NCI-H2196 (cell line): ENCODE data around the gene ADARB2.
"Not testable (repeated sequence)": the region's sequence is repeated elsewhere in the genome, so short reads cannot be mapped to it uniquely, and the experiment has no call there.

ENCODE experiments used
- DNase-seq: peaks from one replicate; lab custom pipeline; 2025; ENCODE audit not compliant: unreplicated experiment; lab: John Stamatoyannopoulos, UW

ADARB2 gene

DNA sequence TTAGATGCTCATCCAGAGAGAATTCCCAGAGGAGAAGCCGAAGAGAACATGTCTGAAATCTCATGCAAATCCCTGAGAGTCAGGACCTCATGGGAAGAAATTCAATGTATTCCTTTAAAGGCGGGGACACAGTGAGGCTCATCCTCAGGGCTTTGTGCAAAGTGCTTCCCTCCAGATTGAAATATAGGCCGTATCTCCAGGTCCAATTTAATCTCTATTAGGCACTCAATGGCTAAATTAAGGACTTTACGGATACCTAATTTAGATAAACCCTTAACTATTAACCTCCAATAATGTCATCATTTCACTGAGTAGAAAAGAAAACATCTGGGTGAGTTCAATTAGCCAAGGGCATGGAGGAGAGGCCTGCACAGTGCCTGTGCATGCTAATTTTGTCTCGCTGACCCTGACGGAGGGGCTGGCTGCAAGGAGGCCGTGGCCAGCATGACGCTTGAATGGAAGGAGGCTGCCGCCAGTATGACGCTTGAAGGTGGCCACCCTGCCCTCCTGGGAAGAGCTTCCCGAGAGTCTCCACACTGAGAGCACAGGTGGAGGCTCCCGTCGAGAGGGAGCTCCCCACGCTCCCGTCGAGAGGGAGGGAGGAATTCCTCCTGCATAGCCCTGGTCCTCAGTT is 287.6 kb downstream of the ADARB2 start:
- DNase-seq: no peak

DNA sequence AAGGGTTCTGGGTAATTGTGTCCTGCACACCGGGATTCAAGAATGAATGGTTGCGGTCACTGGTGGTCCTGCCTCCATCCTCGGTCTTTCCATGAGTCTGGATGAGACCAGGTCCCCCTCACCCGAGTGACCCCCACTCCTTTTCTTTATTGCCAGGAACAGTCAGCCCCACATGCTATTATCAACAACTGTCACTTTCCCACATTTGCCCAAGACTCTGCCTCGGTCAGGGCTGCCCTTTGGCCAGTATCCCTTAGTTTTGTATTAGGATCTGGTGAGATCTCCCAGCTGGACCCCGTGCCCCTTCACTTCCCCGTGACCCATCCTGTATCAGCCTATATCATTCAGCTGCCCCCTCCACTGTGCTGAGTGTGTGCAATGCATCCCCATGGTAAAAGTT is 288.3 kb downstream of the ADARB2 start:
- DNase-seq: no peak

DNA sequence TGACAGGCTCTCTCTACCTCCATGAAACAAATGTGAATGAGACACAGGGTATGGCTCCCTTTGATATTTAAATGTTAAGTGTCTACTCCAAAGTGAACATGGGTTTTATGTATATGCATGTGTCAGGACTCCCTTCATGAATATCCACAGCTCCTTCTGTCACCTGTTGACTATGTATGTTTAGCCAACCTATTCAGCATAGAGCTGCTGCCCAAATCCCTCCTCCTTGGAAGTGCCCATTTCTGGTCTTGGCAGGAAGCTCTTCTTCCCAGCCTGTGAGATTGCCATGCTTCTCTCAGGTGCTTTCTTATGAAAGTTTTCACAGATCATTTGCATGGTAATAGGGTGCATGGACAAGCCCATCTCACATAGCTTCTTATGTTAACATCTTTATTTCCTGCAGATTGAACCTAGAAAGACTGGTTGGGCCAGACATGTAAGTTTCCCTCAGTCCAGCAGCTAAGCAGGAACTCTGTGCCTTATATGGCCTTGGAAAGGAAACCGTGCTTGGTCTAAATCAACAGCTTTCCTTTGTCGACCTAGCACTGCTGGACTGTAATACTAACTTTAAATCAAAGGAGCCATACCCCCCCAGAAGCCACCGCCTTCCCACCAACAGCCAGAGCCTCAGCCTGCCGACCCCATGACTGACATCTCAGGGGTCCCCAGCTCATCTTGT is 288.9 kb downstream of the ADARB2 start:
- DNase-seq: no peak

DNA sequence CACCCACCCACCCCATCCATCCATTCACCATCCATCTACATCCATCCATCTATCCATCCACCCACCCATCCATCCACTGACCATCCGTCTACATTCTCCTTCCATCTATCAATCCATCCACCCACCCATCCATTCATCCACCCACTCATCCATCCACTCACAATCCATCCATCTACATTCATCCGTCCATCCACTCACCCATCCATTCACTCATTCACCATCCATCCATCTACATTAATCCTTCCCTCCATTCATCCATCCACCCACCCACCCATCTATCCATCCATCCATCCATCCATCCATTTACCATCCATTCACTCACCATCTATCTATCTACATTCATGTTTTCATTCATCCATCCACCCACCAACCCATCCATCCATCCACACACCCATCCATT is 292.5 kb downstream of the ADARB2 start:
- no peak for DNase-seq

DNA sequence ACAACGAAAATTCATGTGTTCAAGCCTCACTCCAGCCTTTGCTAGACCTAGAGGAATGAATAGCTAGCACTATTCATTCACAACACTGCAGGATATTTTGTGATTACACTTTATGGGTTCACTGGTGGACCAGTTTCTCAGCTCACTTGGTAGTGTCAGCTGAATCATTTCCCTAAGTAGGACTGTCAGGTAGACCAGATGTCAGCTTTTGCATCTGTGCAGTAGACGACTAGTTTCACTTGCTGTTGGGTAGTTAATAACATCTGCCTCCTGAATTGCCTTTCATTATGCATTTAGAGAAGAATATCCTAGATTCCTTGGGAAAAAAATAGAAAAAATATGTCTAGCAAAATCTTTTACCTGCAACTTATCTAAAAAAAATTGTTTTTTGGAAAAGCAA is 296.4 kb downstream of the ADARB2 start:
- DNase-seq: no peak

DNA sequence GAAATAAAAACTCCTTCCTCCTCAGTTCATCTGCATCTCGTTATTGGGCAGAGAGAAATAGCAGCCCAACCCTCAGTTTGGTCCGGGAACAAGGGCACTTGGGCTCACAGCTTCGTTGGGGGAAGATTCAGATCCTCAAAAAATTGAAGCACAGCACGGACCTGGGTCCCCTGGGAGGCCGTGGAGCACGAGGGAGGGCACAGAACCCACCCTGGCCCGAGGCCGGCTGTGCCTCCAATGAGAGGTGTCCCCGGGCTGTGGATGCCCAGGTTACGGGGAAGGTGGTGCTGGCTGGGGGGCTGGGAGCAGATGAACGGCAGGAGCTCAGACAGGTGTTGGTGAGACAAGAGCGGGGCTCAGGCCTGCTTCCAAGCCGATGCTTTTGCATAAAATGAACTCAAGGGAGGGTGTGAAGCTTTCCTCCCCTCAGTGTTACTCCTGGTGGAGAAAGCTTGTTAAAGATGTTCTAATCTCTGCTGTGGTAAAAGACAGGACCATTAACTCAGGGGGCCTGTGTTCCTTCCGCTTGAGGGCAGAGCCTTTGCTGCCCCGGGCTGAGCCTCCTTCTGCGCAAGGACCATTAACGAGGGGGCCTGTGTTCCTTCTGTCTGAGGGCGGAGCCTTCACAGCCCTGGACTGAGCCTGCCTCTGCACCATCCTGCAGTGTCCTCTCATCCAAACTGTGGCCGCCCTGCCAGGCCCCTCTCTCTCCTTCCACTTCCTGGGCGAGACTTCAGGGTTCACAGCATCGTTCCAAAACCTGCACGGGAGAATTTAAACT is 302.2 kb downstream of the ADARB2 start:
- DNase-seq: peak; percentile 32

DNA sequence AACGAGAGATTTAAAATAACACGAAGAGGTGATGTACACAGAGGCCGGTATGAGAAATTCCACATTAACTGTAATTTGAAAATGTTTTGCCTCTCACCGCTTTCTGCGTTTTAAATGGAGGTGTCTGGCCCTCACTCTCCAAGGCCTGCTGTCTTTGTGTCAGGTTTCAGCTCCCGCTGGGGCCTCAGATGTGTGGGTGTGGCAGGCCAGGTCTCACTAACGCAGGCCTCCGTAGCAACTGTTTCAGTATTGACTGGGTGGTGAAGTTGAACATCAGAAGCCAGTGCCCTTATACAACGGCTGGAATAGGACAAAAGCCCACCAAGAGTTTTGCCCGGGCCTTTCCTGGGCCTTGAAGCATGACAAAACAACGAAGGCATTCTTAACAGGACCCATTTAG is 303.1 kb downstream of the ADARB2 start:
- DNase-seq: no peak

DNA sequence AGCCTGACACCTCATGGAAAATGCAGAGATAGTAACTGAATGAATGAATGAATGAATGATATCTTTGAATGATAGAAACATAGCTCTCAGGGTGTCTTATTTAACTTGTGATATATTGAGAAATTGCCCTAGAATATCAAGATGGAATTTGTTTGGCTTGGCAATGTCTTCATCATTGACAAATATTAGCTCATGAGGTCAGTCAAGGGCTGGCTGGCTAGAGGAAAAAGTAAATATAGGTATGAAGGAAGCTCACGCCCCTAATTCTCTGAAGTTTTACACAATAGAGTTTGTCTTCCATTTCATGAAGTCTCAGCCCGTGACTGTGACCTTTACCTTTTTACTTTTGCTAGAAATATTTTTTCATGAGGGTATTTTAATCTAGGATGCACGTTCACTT is 305.2 kb downstream of the ADARB2 start:
- DNase-seq: no peak

DNA sequence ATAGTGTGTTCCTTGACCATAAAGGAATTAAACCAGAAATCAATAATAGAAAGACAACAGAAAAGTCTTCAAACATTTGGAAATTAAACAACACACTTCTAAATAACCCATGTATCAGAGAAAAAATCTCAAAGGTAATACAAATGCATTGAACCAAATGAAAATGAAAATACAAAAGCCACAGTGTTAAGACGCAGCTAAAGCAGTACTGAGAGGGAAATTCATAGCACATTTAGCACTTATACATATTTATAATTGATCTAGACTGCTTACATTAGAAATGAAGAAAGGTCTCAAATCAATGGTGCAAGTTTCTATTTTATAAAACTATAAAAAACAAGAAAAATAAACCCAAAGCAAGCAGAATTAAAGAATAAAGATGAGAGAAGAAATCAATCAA is 306.1 kb downstream of the ADARB2 start:
- no peak for DNase-seq

DNA sequence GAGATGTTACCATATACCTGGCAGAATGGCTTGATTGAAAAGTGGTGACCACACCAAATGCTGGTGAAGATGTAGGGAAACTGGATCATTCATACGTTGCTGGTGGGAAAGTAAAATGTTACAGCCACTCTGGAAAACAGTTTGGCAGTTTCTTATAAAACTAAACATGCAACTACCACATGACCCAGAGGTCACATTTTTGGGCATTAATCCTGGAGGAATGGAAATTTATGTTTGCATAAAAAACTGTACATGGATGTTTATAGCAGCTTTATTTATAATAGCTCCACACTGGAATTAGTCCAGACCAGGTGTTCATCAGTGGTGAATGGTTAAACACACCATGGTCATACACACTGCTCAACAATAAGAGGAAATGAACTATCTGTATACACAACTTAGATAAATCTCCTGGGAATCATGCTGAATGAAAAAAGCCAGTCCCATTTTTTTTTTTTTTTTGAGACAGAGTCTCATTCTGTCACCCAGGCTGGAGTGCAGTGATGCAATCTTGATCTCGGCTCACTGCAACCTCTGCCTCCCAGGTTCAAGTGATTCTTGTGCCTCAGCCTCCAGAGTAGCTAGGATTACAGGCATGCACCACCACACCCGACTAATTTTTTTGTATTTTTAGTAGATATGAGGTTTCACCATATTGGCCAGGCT is 309.7 kb downstream of the ADARB2 start:
- DNase-seq: not testable (repeated sequence)

DNA sequence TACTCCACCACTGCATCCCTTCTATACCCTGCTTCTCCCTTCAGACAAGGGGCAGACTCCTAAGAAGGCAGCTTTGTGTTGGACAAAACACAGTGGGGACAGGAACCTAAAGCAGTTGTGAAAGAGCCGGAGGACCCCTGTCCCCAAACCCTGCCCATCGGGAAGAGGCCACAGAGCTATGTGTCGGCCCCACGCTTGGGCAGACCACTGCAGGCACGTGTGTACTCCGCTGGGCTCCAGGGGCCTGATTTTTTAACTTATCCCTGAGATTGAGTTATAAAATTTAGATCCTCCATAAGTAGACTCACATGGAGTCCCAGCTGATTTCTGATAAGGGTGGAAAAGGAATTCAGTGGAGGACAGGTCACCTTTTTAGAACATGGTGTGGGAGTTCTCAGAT is 310.5 kb downstream of the ADARB2 start:
- no peak for DNase-seq

DNA sequence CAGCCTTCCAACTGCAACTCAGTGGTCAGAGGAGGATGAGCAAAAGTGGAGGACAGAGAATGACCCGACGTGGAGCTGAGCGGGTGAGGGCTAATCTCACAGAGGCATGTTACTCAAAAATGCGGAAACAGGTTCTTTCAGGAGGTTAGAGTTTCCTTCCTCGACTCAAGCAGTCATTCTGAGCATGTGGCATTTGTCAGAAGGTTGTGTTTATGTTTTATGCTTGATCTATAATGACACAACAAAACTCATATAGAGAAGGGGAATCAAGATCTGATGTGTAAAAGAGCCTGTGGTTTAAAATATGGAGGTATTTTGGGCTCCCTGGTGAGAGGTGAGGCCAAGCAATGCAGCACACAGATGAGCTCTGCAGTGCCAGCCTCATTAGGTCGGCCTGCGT is 311.4 kb downstream of the ADARB2 start:
- DNase-seq: no peak

DNA sequence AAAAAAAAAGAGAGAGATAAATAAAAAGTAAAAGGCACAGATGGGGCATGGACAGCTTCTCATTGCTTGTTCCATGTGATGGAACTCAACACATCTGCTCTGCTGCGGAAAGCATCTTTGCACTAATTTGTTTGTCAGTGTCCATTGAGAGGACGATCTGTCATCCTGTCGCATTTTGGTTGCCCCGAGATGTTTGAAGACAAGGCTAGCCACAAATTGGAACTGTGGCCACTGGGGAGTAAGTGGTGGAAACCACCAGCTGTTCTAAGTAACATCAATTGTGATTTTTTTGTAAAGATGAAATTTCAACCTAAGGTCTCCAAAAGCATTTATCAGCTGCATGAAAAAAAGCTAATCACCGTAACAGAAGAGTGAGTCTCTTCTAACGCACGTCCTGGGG is 312.7 kb downstream of the ADARB2 start:
- DNase-seq: no peak

DNA sequence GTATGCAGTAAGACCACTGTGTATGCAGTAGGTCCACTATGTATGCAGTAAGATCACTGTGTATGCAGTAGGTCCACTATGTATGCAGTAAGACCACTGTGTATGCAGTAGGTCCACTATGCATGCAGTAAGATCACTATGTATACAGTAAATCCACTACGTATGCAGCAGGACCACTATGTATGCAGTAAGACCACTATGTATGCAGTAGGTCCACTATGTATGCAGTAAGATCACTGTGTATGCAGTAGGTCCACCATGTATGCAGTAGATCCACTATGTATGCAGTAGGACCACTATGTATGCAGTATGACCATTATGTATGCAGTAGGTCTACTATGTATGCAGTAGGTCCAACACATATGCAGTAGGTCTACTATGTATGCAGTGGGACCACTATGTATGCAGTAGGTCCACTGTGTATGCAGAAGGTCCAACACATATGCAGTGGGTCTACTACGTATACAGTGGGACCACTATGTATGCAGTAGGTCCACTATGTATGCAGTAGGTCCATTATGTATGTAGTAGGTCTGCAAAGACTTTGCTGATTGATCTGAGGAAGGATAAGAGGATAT is 313.6 kb downstream of the ADARB2 start:
- no peak for DNase-seq

DNA sequence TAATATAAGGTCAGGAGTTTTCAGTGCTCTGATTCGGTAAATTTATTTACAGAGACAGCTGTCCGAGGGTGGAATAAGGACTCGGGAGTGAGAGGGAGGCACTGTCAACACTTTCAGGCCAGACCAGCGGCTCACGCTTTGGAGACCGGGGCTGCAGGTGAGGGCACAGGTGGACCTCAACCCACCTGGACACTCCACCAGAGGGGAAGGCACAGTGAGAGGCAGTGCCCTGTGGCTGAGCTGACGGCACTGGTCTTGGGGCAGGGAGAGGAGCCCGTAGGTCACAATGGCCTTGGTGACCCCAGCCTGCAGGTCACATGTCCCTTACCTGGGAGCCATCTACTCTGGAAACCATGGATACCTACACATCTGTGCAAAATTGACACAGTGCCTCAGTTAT is 315.1 kb downstream of the ADARB2 start:
- DNase-seq: no peak

DNA sequence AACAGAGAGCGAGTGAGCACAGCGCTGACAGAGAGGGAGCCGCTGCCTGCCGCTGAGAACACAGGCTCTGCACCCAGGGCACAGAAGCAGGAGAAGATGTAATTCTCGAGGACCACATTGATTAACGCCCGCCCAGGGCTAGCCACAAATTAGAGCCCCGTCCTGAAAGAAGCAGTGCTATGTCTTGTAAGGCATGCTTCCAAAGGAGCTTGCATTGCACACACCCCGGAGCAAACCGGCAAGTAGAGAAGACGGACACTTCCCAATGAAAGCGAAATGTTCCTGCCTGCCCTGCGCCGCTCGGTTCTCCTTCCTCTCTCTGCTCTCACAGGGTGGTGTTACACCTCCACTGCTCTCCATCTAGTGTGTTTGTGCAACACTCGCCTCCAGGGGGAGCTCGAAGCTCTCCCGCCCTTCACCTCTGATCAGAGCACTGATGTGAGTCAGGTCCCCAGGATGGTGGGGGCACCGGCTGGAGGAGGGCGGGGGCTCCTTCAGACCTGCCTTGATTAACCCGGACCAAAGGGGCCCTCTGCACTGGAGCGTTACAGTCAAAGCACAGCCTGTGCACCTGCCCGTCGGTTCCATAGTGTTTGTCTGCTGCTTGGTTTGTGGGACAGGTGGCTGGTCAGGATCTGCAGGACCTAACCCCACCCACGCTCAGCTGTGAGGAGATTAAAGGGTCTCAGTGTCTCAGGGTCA is 316.5 kb downstream of the ADARB2 start:
- peak; percentile 76 for DNase-seq

DNA sequence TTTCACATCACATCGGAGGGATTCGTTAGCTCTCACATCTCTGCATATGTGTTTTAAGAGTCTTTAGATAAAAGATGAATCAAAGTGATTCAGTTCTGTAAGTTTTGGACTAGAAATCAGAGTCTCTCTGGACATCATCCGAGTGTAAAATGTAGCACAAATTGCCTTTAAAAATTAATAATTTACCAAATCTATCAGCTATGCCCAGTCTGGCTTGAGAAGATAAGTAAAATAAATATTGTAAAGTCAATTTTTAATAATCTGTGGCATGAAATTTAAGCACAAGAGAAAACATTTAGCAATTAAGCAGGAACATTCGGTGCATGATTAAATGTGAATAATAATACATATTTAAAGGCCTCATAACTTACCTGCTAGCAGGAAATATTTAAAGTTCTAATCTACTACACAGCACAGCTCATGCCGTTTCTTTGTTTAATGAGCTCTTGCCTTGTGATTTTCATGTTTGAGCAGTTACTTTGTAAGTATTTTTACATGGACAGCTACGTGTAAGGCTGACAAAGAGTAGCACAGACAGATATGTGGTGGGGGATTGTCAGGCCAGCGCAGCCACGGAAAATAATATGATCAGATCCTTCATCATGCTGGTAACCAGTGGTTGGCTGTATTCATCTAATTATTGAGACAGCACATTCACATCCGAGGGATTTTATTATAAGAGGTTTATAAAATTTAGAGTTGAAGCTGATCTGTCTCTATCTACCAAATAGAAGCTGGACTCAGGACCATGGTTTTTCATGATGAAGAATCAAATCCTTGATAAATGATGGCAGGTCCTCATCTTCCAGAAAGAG is 317.3 kb downstream of the ADARB2 start:
- DNase-seq: no peak

DNA sequence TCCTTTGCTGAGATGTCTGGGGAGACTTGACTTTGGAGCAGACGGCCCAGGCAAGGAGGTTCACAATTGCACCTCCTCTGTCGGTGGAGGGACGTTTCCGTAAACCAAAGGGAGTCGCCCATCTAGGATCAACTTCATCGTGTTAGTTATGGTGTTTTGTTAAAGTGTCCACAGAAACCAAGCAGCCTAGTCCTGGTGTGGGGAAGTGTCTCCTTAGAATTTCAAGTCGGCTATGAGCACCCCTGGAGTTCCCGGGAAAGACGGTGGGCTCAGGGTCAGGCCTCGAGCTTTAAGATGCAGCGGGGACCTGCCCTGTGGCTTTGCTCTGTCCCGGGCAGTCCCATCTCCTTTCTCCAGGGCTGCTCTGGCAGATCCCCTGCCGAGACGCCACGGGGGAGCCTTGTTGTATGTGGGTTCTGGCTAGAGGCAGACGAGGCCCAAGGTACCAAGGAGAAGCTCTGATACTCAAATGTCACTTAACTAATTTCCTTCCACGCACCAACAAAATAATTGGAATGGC is 319.2 kb downstream of the ADARB2 start:
- DNase-seq: no peak

DNA sequence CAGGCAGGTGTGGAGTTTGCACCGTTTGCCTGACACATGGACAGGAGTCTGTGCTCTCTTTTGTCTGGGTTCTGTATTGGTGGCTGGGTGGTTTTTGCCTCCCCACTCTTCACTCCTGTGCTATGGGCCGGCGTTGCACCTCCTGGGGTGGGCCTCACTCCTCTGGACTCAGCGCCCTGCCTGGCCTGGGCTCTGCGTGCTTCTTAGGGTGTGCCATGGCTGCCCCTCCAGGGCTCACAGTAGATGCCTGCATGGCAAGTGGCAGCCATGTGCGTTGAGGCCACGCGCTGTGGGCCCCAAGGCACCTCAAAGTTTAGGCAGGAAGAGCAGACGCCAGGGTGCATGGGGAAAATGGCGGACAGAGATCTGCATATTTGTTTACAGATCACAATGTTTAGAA is 319.8 kb downstream of the ADARB2 start:
- no peak for DNase-seq
